WTC11 (cell line): ENCODE results near the gene LRRC8D. TPM values are rescaled to one million over a fixed set of nuclear protein-coding genes. Genes with fewer than 3 reads are reported as not detected.

Experiments
- ATAC-seq: fragments of 200-7000 bp; cut with Tn5 transposase; 2 replicates; pipeline ENCODE4 v1.10.0; 2021; ENCODE audit warnings: mild to moderate bottlenecking, moderate library complexity
- CTCF ChIA-PET: fragments of 300-600 bp; sonication (Branson Sonifier 250); formaldehyde crosslinking; loops from one replicate; lab custom pipeline; 2021; ENCODE audit warnings: antibody characterized with exemption; lab: Charles Lee
- POLR2A ChIA-PET: fragments of 350-600 bp; sonication (Branson Sonifier 250); formaldehyde crosslinking; loops from one replicate; lab custom pipeline; 2021; ENCODE audit warnings: antibody characterized with exemption; lab: Charles Lee
- DNase-seq: peaks from one replicate; pipeline ENCODE4 v3.0.0; 2021; ENCODE audit warnings: low spot score
- H3K27ac Mint-ChIP-seq: 2 replicates; pipeline ENCODE4 v1.8.0; 2021; ENCODE audit warnings: mixed read lengths
- H3K27me3 Mint-ChIP-seq: 2 replicates; pipeline ENCODE4 v1.8.0; 2021; ENCODE audit warnings: low read depth, mild to moderate bottlenecking, moderate library complexity, mixed read lengths
- H3K36me3 Mint-ChIP-seq: 2 replicates; pipeline ENCODE4 v1.8.0; 2021; ENCODE audit warnings: mixed read lengths
- H3K4me1 Mint-ChIP-seq: 2 replicates; pipeline ENCODE4 v1.8.0; 2022; ENCODE audit warnings: mixed read lengths
- H3K4me3 Mint-ChIP-seq: 2 replicates; pipeline ENCODE4 v1.8.0; 2021; ENCODE audit warnings: mild to moderate bottlenecking, moderate library complexity, mixed read lengths
- H3K9me3 Mint-ChIP-seq: 2 replicates; pipeline ENCODE4 v1.8.0; 2021; ENCODE audit warnings: mixed read lengths
- AR ChIP-seq: fragments of 250-450 bp; sonication (Bioruptor Pico); IDR thresholded peaks from 2 replicates; pipeline ENCODE4 v1.9.0; 2021; ENCODE audit warnings: mild to moderate bottlenecking
- ATF3 ChIP-seq: sonication (generic); formaldehyde crosslinking; conservative IDR thresholded peaks from 2 replicates; pipeline ENCODE4 v1.8.1; 2022; ENCODE audit warnings: mild to moderate bottlenecking, missing genetic modification reagents
- ERG ChIP-seq: fragments of 250-450 bp; sonication (Bioruptor Pico); IDR thresholded peaks from 2 replicates; pipeline ENCODE4 v1.8.0; 2021; ENCODE audit warnings: mild to moderate bottlenecking
- ETV6 ChIP-seq: sonication (generic); formaldehyde crosslinking; IDR thresholded peaks from 2 replicates; pipeline ENCODE4 v1.8.1; 2022; ENCODE audit warnings: mild to moderate bottlenecking, missing genetic modification reagents
- FOXK1 ChIP-seq: sonication (generic); formaldehyde crosslinking; IDR thresholded peaks from 2 replicates; pipeline ENCODE4 v1.8.0; 2022; ENCODE audit warnings: mild to moderate bottlenecking, moderate library complexity, missing genetic modification reagents
- FOXP1 ChIP-seq: sonication (generic); formaldehyde crosslinking; IDR thresholded peaks from 2 replicates; pipeline ENCODE4 v1.8.0; 2022; ENCODE audit warnings: missing genetic modification reagents, mild to moderate bottlenecking, moderate library complexity, borderline replicate concordance
- GRHL2 ChIP-seq: fragments of 250-450 bp; sonication (Bioruptor Pico); IDR thresholded peaks from 2 replicates; pipeline ENCODE4 v1.8.0; 2022; ENCODE audit warnings: mild to moderate bottlenecking, moderate library complexity; ENCODE audit not compliant: insufficient replicate concordance, severe bottlenecking
- IRF2 ChIP-seq: sonication (generic); formaldehyde crosslinking; IDR thresholded peaks from 2 replicates; pipeline ENCODE4 v1.8.0; 2022; ENCODE audit warnings: low read depth, missing genetic modification reagents, borderline replicate concordance
- KAT7 ChIP-seq: sonication (generic); formaldehyde crosslinking; IDR thresholded peaks from 2 replicates; pipeline ENCODE4 v1.8.1; 2023; ENCODE audit warnings: missing genetic modification reagents, mild to moderate bottlenecking, borderline replicate concordance
- MAX ChIP-seq: sonication (generic); formaldehyde crosslinking; IDR thresholded peaks from 2 replicates; pipeline ENCODE4 v1.8.0; 2022; ENCODE audit warnings: mild to moderate bottlenecking, missing genetic modification reagents
- NFE2L1 ChIP-seq: sonication (generic); formaldehyde crosslinking; IDR thresholded peaks from 2 replicates; pipeline ENCODE4 v1.8.1; 2023; ENCODE audit warnings: missing genetic modification reagents
- NR1H2 ChIP-seq: sonication (generic); formaldehyde crosslinking; IDR thresholded peaks from 2 replicates; pipeline ENCODE4 v1.9.0; 2021; ENCODE audit warnings: mild to moderate bottlenecking, moderate library complexity, missing genetic modification reagents
- OVOL2 ChIP-seq: fragments of 250-450 bp; sonication (Bioruptor Pico); IDR thresholded peaks from 2 replicates; pipeline ENCODE4 v1.9.0; 2021; ENCODE audit warnings: mild to moderate bottlenecking, borderline replicate concordance
- PREB ChIP-seq: sonication (generic); formaldehyde crosslinking; IDR thresholded peaks from 2 replicates; pipeline ENCODE4 v1.8.1; 2022; ENCODE audit warnings: mild to moderate bottlenecking, missing genetic modification reagents, moderate library complexity, borderline replicate concordance
- RELA ChIP-seq: sonication (generic); formaldehyde crosslinking; IDR thresholded peaks from 2 replicates; pipeline ENCODE4 v1.8.1; 2022; ENCODE audit warnings: missing genetic modification reagents, mild to moderate bottlenecking, borderline replicate concordance
- SMAD4 ChIP-seq: sonication (generic); formaldehyde crosslinking; IDR thresholded peaks from 2 replicates; pipeline ENCODE4 v1.8.0; 2022; ENCODE audit warnings: mild to moderate bottlenecking, missing genetic modification reagents
- SOX15 ChIP-seq: fragments of 250-450 bp; sonication (Bioruptor Pico); IDR thresholded peaks from 2 replicates; pipeline ENCODE4 v1.9.0; 2021; ENCODE audit warnings: mild to moderate bottlenecking
- TEAD1 ChIP-seq: sonication (generic); formaldehyde crosslinking; IDR thresholded peaks from 2 replicates; pipeline ENCODE4 v1.8.0; 2022; ENCODE audit warnings: mild to moderate bottlenecking, missing genetic modification reagents
- TP53 ChIP-seq: sonication (generic); formaldehyde crosslinking; IDR thresholded peaks from 2 replicates; pipeline ENCODE4 v1.8.1; 2023; ENCODE audit warnings: mild to moderate bottlenecking, missing genetic modification reagents
- ZBTB43 ChIP-seq: sonication (generic); formaldehyde crosslinking; IDR thresholded peaks from 2 replicates; pipeline ENCODE4 v1.8.1; 2023; ENCODE audit warnings: mild to moderate bottlenecking, missing genetic modification reagents
- ZNF232 ChIP-seq: sonication (generic); formaldehyde crosslinking; IDR thresholded peaks from 2 replicates; pipeline ENCODE4 v1.8.0; 2022; ENCODE audit warnings: mild to moderate bottlenecking, missing genetic modification reagents
- ZNF396 ChIP-seq: fragments of 250-450 bp; sonication (Bioruptor Pico); IDR thresholded peaks from 2 replicates; pipeline ENCODE4 v1.8.0; 2021; ENCODE audit warnings: mild to moderate bottlenecking, moderate library complexity, borderline replicate concordance
- ZNF416 ChIP-seq: fragments of 250-450 bp; sonication (Bioruptor Pico); IDR thresholded peaks from 2 replicates; pipeline ENCODE4 v1.9.0; 2021; ENCODE audit warnings: mild to moderate bottlenecking, inconsistent platforms
- ZNF423 ChIP-seq: fragments of 250-450 bp; sonication (Bioruptor Pico); IDR thresholded peaks from 2 replicates; pipeline ENCODE4 v2.1.2; 2022; ENCODE audit warnings: mild to moderate bottlenecking, moderate library complexity
- ZNF425 ChIP-seq: fragments of 250-450 bp; sonication (Bioruptor Pico); conservative IDR thresholded peaks from 2 replicates; pipeline ENCODE4 v1.9.0; 2021; ENCODE audit warnings: mild to moderate bottlenecking
- ZNF512 ChIP-seq: sonication (generic); formaldehyde crosslinking; IDR thresholded peaks from 2 replicates; pipeline ENCODE4 v1.8.1; 2022; ENCODE audit warnings: missing genetic modification reagents, borderline replicate concordance
- total RNA-seq: library from RNA; stranded (reverse); gene quantifications from 3 replicates; pipeline ENCODE4 v1.2.3, GENCODE V29; 2021

Gene LRRC8D
- total RNA-seq, 1 experiment from 2014 or later, result 42.6 TPM

GRCh38 chr1:89791064-89791726 lies 29.6 kb upstream of the LRRC8D start (continued):
- TF ChIP-seq ZNF232 (CRISPR knock-in tag), result no peak
- no peak for TF ChIP-seq ZNF396
- no peak for TF ChIP-seq ATF3 (CRISPR knock-in tag)
- TF ChIP-seq NR1H2, result no peak
- peak; percentile 50; the same call in 1 of the 2 replicates for TF ChIP-seq MAX
- no peak for TF ChIP-seq ETV6 (CRISPR knock-in tag)
- no peak for TF ChIP-seq TP53 (CRISPR knock-in tag)
- TF ChIP-seq FOXK1 (CRISPR knock-in tag), result no peak
- no peak for TF ChIP-seq TEAD1 (CRISPR knock-in tag)
- TF ChIP-seq FOXP1 (CRISPR knock-in tag), result no peak
- TF ChIP-seq PREB (CRISPR knock-in tag), result no peak
- no peak for TF ChIP-seq SMAD4 (CRISPR knock-in tag)
- no peak for TF ChIP-seq RELA (CRISPR knock-in tag)
- no peak for TF ChIP-seq IRF2 (CRISPR knock-in tag)

GRCh38 chr1:89794406-89794805 lies 26.4 kb upstream of the LRRC8D start:
- no peaks in the 10 kb centered on the region for H3K36me3 Mint-ChIP-seq
- H3K4me1 Mint-ChIP-seq, result no peaks in the 10 kb centered on the region
- H3K27me3 Mint-ChIP-seq, result peaks cover 5% of the 10 kb centered on the region; the same call in 1 of the 2 replicates
- H3K4me3 Mint-ChIP-seq, result no peak overlapping the region
- H3K9me3 Mint-ChIP-seq, result no peaks in the 10 kb centered on the region
- H3K27ac Mint-ChIP-seq, result no peak overlapping the region
- TF ChIP-seq SMAD4 (CRISPR knock-in tag) (no peak), NFE2L1 (CRISPR knock-in tag) (no peak), KAT7 (CRISPR knock-in tag) (no peak), OVOL2 (no peak), ZBTB43 (CRISPR knock-in tag) (no peak), MAX (no peak), ERG (CRISPR knock-in tag) (no peak), AR (CRISPR knock-in tag) (no peak), ZNF512 (CRISPR knock-in tag) (no peak), GRHL2 (CRISPR knock-in tag) (no peak), ZNF425 (no peak), ZNF423 (CRISPR knock-in tag) (no peak), SOX15 (CRISPR knock-in tag) (no peak), ZNF416 (no peak)
- ChIA-PET POLR2A (interaction anchor here (0.6 kb wide), 1 partner anchor 36 kb away, joined by 5 read pairs; no protein-coding TSS in a partner anchor), CTCF (interaction anchor here (1.4 kb wide), 1 partner anchor 49 kb away, joined by 5 read pairs; no protein-coding TSS in a partner anchor)
- ATAC-seq, result peak; percentile 94
- peak; percentile 39 for DNase-seq
